Medulla oblongata (tissue), 1 donor: Measurements from ENCODE around the gene STXBP4.

Source experiments
- DNase-seq: peaks from one replicate; pipeline ENCODE4 v3.0.0-alpha.2; 2015; ENCODE audit errors: extremely low spot score

STXBP4 gene

GRCh38 chr17:55167024-55167725 is 198.6 kb downstream of the STXBP4 start:
- no peak for DNase-seq

- DNase-seq = no peak
Measured at GRCh38 chr17:55168958-55169687, 200.6 kb downstream of the STXBP4 start.

GRCh38 chr17:55171634-55172328 is 203.2 kb downstream of the STXBP4 start:
- no peak for DNase-seq

GRCh38 chr17:55172612-55173011 is 204.0 kb downstream of the STXBP4 start:
- no peak for DNase-seq

GRCh38 chr17:55174133-55174532 is 205.6 kb downstream of the STXBP4 start:
- DNase-seq = no peak

- no peak for DNase-seq
Measured at GRCh38 chr17:55175788-55176427, 207.3 kb downstream of the STXBP4 start.

- no peak for DNase-seq
Measured at GRCh38 chr17:55177159-55177854, 208.7 kb downstream of the STXBP4 start.

GRCh38 chr17:55177855-55178217 is 209.3 kb downstream of the STXBP4 start:
- DNase-seq = no peak

- DNase-seq = no peak
Measured at GRCh38 chr17:55186937-55187770, 218.6 kb downstream of the STXBP4 start.

GRCh38 chr17:55190748-55191147 is 222.2 kb downstream of the STXBP4 start:
- DNase-seq = no peak

- peak; percentile 8 for DNase-seq
Measured at GRCh38 chr17:55198690-55199370, 230.3 kb downstream of the STXBP4 start.

- DNase-seq = no peak
Measured at GRCh38 chr17:55200904-55201303, 232.3 kb downstream of the STXBP4 start.

GRCh38 chr17:55201308-55201932 is 232.9 kb downstream of the STXBP4 start:
- no peak for DNase-seq

- DNase-seq = no peak
Measured at GRCh38 chr17:55202896-55203295, 234.3 kb downstream of the STXBP4 start.

GRCh38 chr17:55208078-55208812 is 239.7 kb downstream of the STXBP4 start:
- no peak for DNase-seq

- DNase-seq = peak; percentile 12
Measured at GRCh38 chr17:55210292-55210691, 241.7 kb downstream of the STXBP4 start.

- no peak for DNase-seq
Measured at GRCh38 chr17:55212880-55213279, 244.3 kb downstream of the STXBP4 start.

GRCh38 chr17:55215711-55216110 is 247.1 kb downstream of the STXBP4 start:
- DNase-seq = no peak

GRCh38 chr17:55216888-55217287 is 248.3 kb downstream of the STXBP4 start:
- DNase-seq = no peak
